Measurements from ENCODE around the gene RPL36. TPM values are rescaled to one million over a fixed set of nuclear protein-coding genes. Genes with fewer than 3 reads are reported as not detected.

The RPL36 gene
- total RNA-seq, 4 donors from 2014 or later, result 663 to 804 (median 703) TPM

DNA sequence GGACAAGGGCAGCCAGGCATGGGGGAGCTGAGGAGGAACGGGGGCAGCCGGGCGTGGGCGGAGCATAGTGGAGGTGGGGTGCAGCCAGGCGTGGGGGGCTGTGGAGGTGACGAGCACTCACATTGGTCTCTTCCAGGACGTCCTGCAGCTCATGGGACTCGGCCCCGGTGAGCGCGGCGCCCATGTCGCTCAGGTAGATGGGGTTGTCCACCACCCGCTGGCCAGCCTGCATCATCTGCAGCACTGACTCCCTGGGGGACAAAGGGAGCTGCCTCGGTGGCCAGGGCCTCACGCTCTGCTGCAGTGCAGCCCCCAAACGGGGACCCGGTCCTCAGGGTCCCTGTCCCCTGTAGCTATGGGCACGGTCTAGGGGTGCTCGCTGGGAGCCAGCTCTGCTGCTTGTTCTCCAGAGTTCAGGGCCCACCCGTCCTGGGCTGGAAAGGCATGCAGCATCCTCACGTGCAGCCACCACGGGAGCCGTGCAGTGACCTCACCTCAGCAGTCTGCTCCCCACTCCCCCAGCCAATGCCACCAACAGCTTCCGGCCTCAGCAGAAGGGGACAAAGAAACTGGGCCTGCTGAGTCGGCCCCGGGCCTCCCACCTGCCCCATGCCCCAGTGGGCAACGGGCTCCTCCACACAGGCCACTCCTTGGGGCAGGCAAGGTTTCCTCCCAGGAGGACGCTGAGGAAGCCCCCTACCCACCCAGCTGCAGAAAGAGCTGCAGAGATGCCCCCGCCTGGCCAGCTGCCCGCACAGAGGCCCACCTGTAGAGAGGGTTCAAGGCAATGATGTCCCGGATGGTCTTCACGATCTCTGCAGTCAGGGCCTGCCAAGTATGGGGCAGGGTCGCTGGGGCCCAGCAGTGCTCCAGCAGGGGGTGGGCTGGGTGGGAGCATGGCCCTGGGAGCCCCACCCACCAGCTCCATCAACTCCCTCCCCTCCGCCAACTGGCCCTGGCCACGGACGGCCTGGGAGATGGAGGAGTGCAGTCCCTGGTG, 17.8 kb downstream of the RPL36 start:
- TF ChIP-seq, protein P1, sequence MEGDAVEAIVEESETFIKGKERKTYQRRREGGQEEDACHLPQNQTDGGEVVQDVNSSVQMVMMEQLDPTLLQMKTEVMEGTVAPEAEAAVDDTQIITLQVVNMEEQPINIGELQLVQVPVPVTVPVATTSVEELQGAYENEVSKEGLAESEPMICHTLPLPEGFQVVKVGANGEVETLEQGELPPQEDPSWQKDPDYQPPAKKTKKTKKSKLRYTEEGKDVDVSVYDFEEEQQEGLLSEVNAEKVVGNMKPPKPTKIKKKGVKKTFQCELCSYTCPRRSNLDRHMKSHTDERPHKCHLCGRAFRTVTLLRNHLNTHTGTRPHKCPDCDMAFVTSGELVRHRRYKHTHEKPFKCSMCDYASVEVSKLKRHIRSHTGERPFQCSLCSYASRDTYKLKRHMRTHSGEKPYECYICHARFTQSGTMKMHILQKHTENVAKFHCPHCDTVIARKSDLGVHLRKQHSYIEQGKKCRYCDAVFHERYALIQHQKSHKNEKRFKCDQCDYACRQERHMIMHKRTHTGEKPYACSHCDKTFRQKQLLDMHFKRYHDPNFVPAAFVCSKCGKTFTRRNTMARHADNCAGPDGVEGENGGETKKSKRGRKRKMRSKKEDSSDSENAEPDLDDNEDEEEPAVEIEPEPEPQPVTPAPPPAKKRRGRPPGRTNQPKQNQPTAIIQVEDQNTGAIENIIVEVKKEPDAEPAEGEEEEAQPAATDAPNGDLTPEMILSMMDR (IDR thresholded peaks at IDR 0.05), result no peak
- DNase-seq (ENCODE audit: low spot score) (no peak), ATAC-seq (ENCODE audit: low FRiP score) (no peak)

DNA sequence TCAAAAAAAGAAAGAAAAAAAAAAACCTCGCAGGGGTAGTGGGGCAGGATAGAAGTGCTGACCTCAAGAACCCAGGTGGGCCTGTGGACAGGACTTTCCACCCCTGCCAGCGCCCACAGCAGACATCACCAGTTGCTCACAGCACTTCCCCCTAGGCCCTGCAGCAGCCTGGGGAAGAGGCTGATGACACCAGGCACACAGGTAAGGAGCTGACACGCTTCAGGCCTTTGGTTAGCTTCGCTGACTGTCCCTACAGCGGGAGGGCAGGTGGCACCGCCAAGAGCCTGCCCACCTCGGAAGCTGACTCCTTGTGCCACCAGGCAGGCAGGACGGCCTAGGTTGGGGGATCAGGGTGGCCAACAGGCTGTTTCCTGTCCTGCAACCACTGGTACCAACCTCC, 20.9 kb downstream of the RPL36 start:
- DNase-seq (ENCODE audit: low spot score) (no peak), ATAC-seq (ENCODE audit: low FRiP score) (no peak)
- TF ChIP-seq, protein P1 (IDR thresholded peaks at IDR 0.05), result no peak

DNA sequence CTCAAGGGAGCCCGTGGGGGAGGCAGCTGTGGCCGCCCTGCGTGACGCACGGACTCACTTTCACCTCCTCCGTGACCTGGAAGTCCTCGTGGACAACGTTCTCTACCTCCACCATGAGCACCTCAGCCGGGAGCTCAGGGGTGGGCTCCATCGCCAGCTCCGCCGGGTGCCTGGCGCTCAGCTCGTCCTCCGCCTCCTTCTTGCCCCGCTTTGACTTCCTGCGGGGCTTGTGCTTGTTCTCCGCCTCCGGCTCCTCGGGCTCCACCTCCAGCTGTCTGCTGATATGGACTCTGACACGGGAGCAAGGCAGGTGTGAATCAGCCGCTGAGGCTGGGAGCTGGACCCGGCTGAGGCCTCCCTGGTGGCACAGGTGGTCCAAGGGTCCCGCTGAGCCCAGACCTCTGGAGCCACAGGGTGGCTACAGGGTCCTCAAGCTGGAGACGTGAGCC, 21.6 kb downstream of the RPL36 start:
- DNase-seq (ENCODE audit: low spot score), result no peak
- TF ChIP-seq, protein P1 (IDR thresholded peaks at IDR 0.05), result no peak
- no peak for ATAC-seq (ENCODE audit: low FRiP score)

DNA sequence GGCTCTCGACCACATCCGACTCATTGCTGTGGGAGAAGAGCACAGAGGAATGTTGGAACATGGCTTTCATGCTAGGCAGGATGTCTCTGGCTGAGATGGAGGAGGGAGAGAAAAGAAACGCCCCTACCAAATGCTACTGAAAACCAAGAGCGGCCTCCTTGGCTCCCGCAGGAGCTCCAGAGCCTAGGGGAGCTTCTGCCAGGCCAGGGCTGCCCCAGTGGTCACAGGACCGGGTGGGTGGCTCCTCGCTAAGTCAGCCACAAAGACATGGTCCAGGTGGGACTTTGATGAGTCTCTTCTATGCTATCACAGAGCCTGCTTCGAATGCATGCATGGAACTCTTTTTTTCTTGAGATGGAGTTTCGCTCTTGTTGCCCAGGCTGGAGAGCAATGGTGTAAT, 23.1 kb downstream of the RPL36 start:
- DNase-seq (ENCODE audit: low spot score), result no peak
- no peak for ATAC-seq (ENCODE audit: low FRiP score)
- TF ChIP-seq, protein P1 (IDR thresholded peaks at IDR 0.05), result no peak

DNA sequence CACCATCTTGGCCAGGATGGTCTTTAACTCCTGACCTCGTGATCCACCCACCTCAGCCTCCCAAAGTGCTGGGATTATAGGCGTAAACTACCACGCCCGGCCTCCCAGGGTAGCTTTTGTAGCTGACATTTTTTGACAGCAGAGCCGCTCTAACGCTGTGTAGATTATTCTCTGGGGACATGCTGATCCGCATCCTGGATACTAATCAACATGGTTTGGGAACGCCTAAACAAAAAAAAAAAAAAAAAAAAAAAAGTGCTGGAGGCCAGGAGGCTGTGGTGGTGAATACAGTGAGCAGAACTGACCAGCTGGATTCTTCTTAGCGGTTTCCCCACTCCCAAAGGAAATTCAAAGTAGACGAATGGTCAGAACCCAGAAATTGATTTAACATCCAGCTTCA, 24.7 kb downstream of the RPL36 start:
- no peak for ATAC-seq (ENCODE audit: low FRiP score)
- TF ChIP-seq, protein P1 (IDR thresholded peaks at IDR 0.05), result no peak

DNA sequence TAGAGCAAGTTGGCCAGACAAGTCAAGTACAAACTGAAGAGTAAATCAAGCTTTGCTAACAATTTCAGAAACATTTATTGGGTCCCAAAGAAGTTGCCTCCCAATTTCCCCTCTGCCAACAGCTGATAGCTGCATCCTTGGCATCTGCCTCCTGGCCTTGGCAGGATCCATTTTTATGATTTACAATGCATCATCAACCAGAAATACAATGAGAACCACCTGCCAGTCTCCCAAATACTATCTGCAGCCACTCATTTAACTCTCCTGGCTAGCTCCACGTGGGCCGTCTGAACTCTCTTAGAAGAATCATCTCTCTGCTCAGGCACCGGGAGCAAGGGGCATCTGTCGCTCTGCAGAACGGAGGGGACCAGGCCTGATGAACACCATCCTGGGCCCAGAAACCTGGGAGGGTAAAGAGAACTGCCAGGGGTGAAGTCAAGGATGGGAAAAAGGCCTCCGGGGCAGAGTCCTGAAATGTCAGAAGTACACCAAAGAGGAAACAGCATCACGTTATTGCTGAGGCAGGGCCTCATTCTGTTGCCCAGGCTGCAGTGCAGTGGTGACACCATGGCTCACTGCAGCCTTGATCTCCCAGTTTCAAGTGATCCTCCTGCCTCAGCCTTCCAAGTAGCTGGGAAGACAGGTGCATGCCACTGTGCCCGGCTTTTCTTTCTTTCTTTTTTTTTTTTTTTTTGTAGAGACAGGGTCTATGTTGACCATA, 27.3 kb downstream of the RPL36 start:
- DNase-seq (ENCODE audit: low spot score) (no peak), ATAC-seq (ENCODE audit: low FRiP score) (no peak)
- TF ChIP-seq, protein P1 (IDR thresholded peaks at IDR 0.05), result no peak

More for the DNA sequence above, 24.7 kb downstream of the RPL36 start:
- no peak for DNase-seq (ENCODE audit: low spot score)

All from omental fat pad (tissue), 4 donors.